ENCODE data around the gene PISD. TPM values are rescaled to one million over a fixed set of nuclear protein-coding genes. Genes with fewer than 3 reads are reported as not detected.
A peak's percentile ranks its signal among the peaks of the same experiment; 100 is the strongest.
"Not testable (repeated sequence)": the region's sequence is repeated elsewhere in the genome, so short reads cannot be mapped to it uniquely, and the experiment has no call there.

Gene PISD
- total RNA-seq, 3 donors from 2014 or later (not counting 1 experiment from before 2014, with no cell fraction given) = 36.0 to 52.1 (median 47.8) TPM

GRCh38 chr22:31602259-31602952 is 59.6 kb downstream of the PISD start:
- H3K4me1 Mint-ChIP-seq = peaks cover 0 to 12% of the 10 kb centered on the region in 2 donors
- ATAC-seq = no peak
- TF ChIP-seq CTCF (IDR thresholded peaks at IDR 0.05) = no peak
- H3K9me3 Mint-ChIP-seq = no peaks in the 10 kb centered on the region
- H3K36me3 Mint-ChIP-seq = no peaks in the 10 kb centered on the region
- intact Hi-C loops (cut with micrococcal nuclease) = no loop called here
- DNase-seq = no peak
- Histone ChIP-seq H3K4me3 (ENCODE audit: low read length) (no peak overlapping the region), H3K4me1 (ENCODE audit: control insufficient read depth, insufficient read depth, low read length) (no peaks in the 10 kb centered on the region), H3K27ac (ENCODE audit: low read length) (no peak overlapping the region), H3K27me3 (ENCODE audit: control insufficient read depth, insufficient read depth, low read length) (no peaks in the 10 kb centered on the region), H3K36me3 (ENCODE audit: control insufficient read depth, insufficient read depth, low read length) (peaks cover 35% of the 10 kb centered on the region), H3K9me3 (ENCODE audit: control insufficient read depth, insufficient read depth, low read length) (no peaks in the 10 kb centered on the region)
- WGBS (ENCODE audit: insufficient coverage) = 94% methylated on average over 11 of the region's 11 CpGs
- H3K27me3 Mint-ChIP-seq (ENCODE audit: low read depth in 2 of 2) = no peaks in the 10 kb centered on the region
- H3K4me3 Mint-ChIP-seq = no peak overlapping the region
- no peak overlapping the region for H3K27ac Mint-ChIP-seq

- Mint-ChIP-seq H3K4me1 (peaks cover 0 to 2% of the 10 kb centered on the region in 2 donors), H3K4me3 (no peak overlapping the region), H3K36me3 (no peaks in the 10 kb centered on the region), H3K27ac (peak overlapping the region; percentile 3 to 58), H3K27me3 (ENCODE audit: low read depth in 2 of 2) (no peaks in the 10 kb centered on the region), H3K9me3 (no peaks in the 10 kb centered on the region)
- Histone ChIP-seq H3K27me3 (ENCODE audit: control insufficient read depth, insufficient read depth, low read length) (no peaks in the 10 kb centered on the region), H3K27ac (ENCODE audit: low read length) (no peak overlapping the region), H3K4me1 (ENCODE audit: control insufficient read depth, insufficient read depth, low read length) (no peaks in the 10 kb centered on the region), H3K4me3 (ENCODE audit: low read length) (no peak overlapping the region), H3K9me3 (ENCODE audit: control insufficient read depth, insufficient read depth, low read length) (no peaks in the 10 kb centered on the region), H3K36me3 (ENCODE audit: control insufficient read depth, insufficient read depth, low read length) (no peaks in the 10 kb centered on the region)
- 97% methylated on average over 1 of the region's 2 CpGs for WGBS (ENCODE audit: insufficient coverage)
- intact Hi-C loops (cut with micrococcal nuclease) = loop anchor here (1.0 kb wide), 1 partner anchor 9 kb away; no protein-coding TSS in a partner anchor
- no peak for TF ChIP-seq CTCF (IDR thresholded peaks at IDR 0.05)
- DNase-seq (no peak), ATAC-seq (no peak)
Measured at GRCh38 chr22:31595271-31595670, 66.7 kb downstream of the PISD start.

GRCh38 chr22:31590161-31590560 is 71.9 kb downstream of the PISD start:
- H3K27ac ChIP-seq (ENCODE audit: low read length); H3K4me1 Mint-ChIP-seq; H3K27me3 Mint-ChIP-seq (ENCODE audit: low read depth in 2 of 2); H3K4me3 Mint-ChIP-seq; H3K36me3 Mint-ChIP-seq; intact Hi-C loops (cut with micrococcal nuclease); H3K4me3 ChIP-seq (ENCODE audit: low read length); H3K9me3 ChIP-seq (ENCODE audit: control insufficient read depth, insufficient read depth, low read length); H3K4me1 ChIP-seq (ENCODE audit: control insufficient read depth, insufficient read depth, low read length); H3K27me3 ChIP-seq (ENCODE audit: control insufficient read depth, insufficient read depth, low read length); ATAC-seq; DNase-seq; H3K9me3 Mint-ChIP-seq; H3K27ac Mint-ChIP-seq: not testable (repeated sequence)
- no CpG with 5 or more reads among the region's 2 CpGs for WGBS (ENCODE audit: insufficient coverage)
- peaks cover 35% of the 10 kb centered on the region for H3K36me3 ChIP-seq (ENCODE audit: control insufficient read depth, insufficient read depth, low read length)

GRCh38 chr22:31588970-31589675 is 72.9 kb downstream of the PISD start:
- no peak overlapping the region for H3K4me3 ChIP-seq (ENCODE audit: low read length)
- ATAC-seq (no peak), DNase-seq (no peak)
- TF ChIP-seq CTCF (IDR thresholded peaks at IDR 0.05) = no peak
- H3K4me1 ChIP-seq (ENCODE audit: control insufficient read depth, insufficient read depth, low read length) = no peaks in the 10 kb centered on the region
- no peaks in the 10 kb centered on the region for H3K9me3 ChIP-seq (ENCODE audit: control insufficient read depth, insufficient read depth, low read length)
- peaks cover 0 to 6% of the 10 kb centered on the region in 2 donors for H3K4me1 Mint-ChIP-seq
- no peak overlapping the region for H3K27ac ChIP-seq (ENCODE audit: low read length)
- H3K9me3 Mint-ChIP-seq = no peaks in the 10 kb centered on the region
- no peak overlapping the region for H3K27ac Mint-ChIP-seq
- intact Hi-C loops (cut with micrococcal nuclease) = no loop called here
- H3K27me3 Mint-ChIP-seq (ENCODE audit: low read depth in 2 of 2) = no peaks in the 10 kb centered on the region
- peaks cover 45% of the 10 kb centered on the region for H3K36me3 ChIP-seq (ENCODE audit: control insufficient read depth, insufficient read depth, low read length)
- WGBS (ENCODE audit: insufficient coverage) = 96% methylated on average over 5 of the region's 6 CpGs
- no peak overlapping the region for H3K4me3 Mint-ChIP-seq
- peaks cover 14% of the 10 kb centered on the region for H3K36me3 Mint-ChIP-seq
- no peaks in the 10 kb centered on the region for H3K27me3 ChIP-seq (ENCODE audit: control insufficient read depth, insufficient read depth, low read length)

Measured in natural killer cell (primary cell).